NCI-H526 (cell line): Measurements from ENCODE around the gene SPEM1.
"Not testable (repeated sequence)": the region's sequence is repeated elsewhere in the genome, so short reads cannot be mapped to it uniquely, and the experiment has no call there.

Experiments used
- DNase-seq, 2 experiments: peaks; one replicate each; lab custom pipeline; 2025; lab: John Stamatoyannopoulos, UW

SPEM1 gene

GRCh38 chr17:7441266-7441665 lies 21.1 kb downstream of the SPEM1 start:
- DNase-seq: no peak

DNA sequence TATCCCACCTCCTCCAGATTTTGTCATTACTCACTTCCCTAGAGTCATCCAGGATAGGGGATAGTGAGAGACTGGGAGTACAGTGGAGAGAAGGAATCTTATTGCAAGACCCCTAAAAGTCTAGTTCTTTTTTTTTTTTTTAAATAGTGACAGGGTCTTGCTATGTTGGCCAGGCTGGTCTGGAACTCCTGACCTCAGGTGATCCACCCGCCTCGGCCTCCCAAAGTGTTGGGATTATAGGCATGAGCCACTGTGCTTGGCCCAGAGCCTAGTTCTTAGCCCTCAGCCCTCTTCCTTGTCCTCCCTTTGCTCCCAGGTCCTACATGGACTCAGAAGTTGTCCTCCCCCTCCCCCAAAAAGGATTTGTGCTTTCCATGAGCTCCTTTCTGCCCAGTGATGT lies 22.0 kb downstream of the SPEM1 start:
- DNase-seq: no peak

- no peak for DNase-seq
These were observed 23.7 kb downstream of the SPEM1 start for GRCh38 chr17:7443499-7444485.

DNA sequence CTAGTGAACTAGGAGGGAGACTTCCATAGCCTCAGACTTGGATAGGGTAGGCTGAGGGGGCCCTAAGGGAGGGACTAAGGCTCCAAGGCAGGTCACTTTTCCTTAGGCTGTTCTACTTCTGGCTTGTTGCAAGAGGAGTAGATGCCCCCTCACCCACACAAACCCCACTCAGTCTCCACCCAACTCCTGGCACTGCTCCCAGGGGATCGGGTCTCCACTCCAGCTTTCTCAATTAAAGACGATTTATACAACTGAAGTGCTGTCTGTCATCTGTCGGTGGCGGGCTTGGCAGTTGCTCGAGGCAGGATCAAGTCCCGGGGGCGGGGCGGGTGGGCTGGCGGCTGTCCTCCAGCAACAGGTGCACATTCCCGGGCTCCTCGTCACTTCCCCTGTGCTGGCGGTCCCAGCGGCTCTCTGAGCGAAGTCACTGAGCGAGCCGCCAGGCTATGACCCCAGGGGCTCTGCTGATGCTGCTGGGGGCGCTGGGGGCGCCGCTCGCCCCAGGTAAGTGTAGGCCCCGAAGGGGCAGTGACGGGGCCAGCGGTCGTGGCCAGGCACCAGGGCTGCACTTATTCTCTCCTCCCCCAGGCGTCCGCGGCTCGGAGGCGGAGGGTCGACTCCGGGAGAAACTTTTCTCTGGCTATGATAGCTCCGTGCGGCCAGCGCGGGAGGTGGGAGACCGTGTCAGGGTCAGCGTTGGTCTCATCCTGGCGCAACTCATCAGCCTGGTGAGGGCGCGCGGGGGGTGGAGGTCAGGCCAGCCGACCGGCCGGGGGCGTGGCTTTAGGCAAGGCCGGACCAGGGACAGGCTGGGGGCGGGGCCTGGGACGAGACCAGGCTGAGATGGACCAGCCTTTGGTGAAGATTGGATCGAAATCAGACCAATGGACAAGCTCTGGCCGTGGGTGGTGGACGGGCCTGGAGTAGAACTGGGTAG lies 24.8 kb downstream of the SPEM1 start, which contains the start of gene CHRNB1:
TSS of gene CHRNB1 (plus strand) at position 380 of the 937 bp plus-strand sequence. CDS start at position 447, 67 bp downstream.
- no peak for DNase-seq

GRCh38 chr17:7445619-7445968 lies 25.5 kb downstream of the SPEM1 start:
- no peak for DNase-seq

GRCh38 chr17:7448461-7448860 lies 28.3 kb downstream of the SPEM1 start:
- no peak for DNase-seq

GRCh38 chr17:7459961-7460545 lies 39.9 kb downstream of the SPEM1 start:
- no peak for DNase-seq

DNA sequence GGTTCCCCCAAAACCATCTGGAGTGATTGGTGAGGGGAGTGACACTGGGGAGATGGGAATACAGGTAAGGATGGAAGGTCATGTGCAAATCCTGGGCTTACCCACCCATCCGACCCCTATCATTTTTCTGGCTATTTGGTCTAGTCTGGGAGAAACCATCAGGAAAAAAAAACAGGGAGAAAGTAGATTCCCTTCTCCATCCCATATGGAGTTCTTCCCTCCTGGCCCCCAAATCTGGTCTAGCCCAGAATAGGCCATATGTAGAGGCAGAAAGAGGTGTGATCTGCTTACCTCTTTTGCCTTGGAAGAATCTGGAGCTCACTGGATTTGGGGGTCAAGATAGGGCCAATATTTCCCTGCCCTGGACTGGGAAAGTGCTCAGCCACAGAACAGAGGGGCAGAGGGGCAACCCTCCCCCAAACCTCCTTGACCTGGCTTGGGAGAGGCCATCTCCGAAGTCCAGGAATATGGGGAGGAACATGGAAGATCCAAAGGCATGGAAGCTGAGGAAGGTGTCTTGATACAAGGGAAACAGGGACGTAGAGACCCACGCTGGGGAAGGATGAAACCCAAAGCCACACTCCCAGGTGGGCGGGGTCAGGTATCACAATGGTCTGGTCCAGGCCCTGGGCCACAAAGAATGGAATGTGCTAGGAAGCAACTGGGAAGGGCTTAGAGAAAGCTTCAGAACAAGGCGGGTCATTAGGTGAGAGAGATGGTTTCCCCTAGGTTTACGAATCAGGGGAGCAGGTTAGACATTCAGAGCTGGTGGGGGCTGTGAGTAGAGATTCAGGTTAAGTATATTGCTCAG lies 40.9 kb downstream of the SPEM1 start:
- no peak for DNase-seq

DNA sequence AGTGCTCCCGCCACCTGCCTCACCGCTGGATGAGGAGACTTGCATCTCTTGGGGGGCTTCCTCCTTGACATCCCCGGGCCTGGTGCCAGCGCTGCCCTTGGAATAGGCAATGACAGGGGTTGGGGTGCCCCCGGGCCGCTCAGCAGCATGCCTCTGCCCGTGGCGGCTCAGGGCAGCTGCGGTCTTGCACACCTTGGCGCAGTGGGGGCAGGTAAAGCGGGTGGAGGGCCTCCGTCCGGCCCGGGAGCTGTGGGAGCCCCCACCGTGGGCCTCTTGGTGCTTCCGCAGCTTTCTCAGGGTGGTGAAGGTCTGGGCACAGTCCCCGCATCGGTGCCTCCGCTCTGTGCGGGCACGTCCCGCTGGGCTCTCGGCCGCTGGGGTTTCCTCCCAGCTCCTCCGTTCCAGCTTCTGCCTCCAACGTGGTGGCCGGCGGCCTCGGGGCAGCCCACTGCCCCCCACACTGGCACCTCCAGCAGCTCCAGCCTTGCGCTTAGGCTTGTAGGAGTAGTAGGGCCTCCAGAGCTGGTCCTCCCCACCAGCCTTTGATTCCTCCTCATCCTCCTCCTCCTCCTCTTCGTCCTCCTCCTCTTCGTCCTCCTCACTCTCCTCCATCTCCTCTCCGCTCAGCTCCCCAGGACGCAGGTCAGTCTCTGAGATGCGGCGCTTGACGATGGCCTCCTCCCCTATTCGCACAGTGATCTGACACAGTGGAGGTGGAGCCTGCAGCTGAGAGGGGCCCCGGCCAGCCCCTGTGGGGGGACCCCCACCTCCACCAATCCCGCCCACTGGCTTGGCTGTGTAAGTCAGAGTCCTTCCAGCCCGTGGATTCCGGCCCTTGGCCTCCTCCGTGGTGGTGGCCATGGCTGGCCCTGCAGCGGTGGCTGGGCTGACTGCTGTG lies 42.6 kb downstream of the SPEM1 start:
- DNase-seq: no peak

DNA sequence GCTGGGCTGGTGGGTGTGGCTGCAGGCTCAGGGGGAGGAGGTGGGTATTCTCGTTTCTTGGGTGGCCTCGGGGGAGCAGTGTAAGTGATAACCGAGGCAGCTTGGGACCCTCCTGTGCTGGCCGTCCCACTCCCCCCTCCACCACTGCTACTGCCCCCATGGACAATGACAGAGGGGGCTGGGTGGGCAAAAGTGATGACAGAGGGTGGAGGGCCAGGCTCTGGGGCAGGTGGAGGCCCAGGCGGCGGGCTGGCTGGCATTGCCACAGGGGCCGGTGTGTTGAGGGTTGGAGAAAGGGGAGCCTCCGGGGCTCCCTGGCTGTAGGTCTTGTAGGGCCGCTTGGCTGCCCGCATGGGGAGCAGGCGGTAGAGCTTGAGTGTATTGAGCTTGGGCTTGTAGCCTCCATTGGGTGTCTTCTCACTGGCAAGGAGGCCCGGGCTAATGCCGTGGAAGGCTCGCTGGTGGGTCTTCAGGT lies 43.3 kb downstream of the SPEM1 start:
- DNase-seq: no peak

DNA sequence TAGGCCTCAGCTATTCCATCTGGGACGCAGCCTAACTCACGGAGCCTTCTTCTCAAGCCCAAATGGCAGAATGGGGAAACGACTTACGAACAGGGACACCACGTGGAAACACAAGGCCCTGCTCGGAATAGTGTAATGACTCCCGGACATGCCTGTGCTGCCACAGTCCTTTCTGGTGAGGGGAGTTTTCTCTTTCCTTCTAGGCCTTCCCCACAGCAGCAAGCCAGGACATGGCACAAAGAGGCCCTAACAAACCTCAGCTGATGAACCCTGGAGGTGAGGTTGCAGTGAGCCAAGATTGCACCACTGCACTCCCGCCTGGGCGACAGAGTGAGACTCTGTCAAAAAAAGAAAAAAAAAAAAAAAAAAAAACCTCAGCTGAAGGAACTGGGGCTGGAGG lies 44.0 kb downstream of the SPEM1 start:
- no peak for DNase-seq

DNA sequence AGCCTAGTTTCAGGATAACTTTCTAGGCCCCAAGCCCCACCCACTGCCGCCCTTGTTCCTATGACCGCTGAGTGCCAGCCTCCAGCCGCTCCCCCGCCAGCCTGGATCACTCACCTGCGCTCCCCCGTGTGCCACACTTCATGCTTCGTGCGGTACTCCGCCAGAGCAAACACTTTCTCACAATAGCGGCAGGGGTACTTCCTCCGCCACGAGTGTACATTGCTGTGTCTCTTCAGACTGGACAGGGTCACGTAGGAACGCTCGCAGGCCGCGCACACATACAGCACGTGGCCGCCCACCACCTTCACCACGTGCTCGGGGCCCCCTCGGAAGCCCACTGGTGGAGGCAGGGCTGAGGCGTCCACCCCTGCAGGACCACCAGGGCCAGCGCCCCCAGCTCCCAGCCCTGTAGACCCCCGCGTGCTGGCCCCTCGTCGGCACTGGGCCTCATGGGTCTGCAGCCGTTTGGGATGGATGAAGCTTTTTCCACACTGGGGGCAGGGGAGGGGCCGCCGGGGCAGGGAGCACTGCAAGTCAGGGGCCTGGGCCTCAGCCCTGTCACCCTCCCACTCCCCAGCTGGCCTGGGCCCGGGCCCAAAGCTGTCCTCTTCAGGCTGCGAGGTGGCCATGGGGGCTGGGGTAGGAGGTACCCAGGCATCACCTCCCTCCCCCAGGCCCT lies 45.6 kb downstream of the SPEM1 start:
- DNase-seq: no peak

DNA sequence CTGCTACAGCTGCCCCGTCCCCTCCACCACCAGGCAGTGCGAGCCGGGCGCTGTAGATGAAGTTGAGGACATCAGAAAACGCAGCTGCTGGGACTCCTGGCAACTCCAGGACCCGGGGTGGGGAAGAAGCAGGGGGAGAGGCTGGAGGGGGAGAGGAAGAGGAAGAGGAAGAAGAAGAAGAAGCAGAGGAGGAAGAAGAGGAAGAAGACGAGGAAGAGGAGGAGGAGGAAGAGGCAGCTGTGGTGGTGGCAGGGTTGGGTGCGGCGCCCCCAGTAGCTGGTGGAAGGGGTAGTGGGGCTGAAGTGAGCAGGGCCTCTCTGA lies 46.2 kb downstream of the SPEM1 start:
- no peak for DNase-seq

DNA sequence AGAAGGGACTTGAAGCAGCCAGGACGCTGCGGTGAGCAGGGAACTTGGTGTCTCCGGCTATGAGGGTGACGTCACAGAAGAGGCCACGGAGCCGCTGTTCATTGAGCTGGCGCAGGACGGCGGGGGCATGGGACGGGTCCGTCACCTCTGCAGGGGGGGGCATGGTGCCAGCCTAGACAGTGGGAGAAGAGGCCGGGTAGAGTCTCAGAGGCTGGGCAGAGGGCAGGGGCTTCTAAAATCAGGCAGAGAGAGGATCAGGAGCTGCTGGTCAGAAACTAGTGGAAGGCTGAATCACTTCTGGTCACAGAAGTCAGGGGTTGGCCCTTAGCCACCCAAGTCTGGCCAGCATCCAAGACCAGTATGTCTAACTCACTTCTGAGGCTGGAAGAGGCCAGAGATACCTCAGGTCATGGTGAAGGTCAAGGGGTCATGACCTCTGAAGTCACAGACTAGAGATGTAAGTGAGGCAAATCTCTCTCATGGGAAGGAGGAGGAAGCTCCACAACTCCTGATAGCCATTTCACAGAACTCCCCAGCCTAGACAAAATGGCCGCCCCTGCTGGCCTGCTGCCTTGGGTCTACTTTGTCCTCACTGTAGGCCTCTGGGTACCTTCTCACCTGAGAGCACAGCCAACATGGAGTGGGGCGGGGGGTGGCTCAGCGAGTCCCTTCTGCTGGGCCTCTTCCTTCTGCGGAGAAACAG lies 46.7 kb downstream of the SPEM1 start:
- DNase-seq: no peak

GRCh38 chr17:7467498-7467897 lies 47.4 kb downstream of the SPEM1 start:
- DNase-seq: peak in 1 of 2 experiments; percentile 47

- DNase-seq: no peak
These were observed 48.2 kb downstream of the SPEM1 start for GRCh38 chr17:7468290-7468689.

- DNase-seq: no peak
These were observed 48.8 kb downstream of the SPEM1 start for GRCh38 chr17:7468804-7469389.

DNA sequence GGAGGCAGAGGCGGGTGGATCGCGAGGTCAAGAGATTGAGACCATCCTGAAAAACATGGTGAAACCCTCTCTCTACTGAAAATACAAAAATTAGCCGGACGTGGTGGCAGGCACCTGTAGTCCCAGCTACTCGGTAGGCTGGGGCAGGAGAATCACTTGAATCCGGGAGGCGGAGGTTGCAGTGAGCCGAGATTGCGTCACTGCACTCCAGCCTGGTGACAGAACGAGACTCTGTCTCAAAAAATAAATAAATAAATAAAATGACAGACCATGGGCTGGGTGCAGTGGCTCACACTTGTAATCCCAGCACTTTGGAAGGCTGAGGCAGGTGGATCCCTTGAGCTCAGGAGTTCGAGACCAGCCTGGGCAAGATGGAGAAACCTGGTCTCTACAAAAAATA lies 49.7 kb downstream of the SPEM1 start:
- not testable (repeated sequence) for DNase-seq
